T-helper 2 cell treated with Interferon-gamma antibody and Interleukin-4, amounts not matched to agents 5 μg/mL and 100 μg/mL, for 36 hours (primary cell): ENCODE results near the gene ZNF655.
"Not testable (repeated sequence)": the region's sequence is repeated elsewhere in the genome, so short reads cannot be mapped to it uniquely, and the experiment has no call there.

ENCODE experiments used
- DNase-seq: peaks from one replicate; pipeline ENCODE4 v3.0.0; 2021; ENCODE audit warnings: low spot score
- H3K27ac Mint-ChIP-seq: one replicate; pipeline ENCODE4 v1.8.0; 2021; ENCODE audit warnings: mild to moderate bottlenecking, mixed read lengths
- H3K27me3 Mint-ChIP-seq: one replicate; pipeline ENCODE4 v1.8.0; 2021; ENCODE audit warnings: low read depth, mixed read lengths
- H3K36me3 Mint-ChIP-seq: one replicate; pipeline ENCODE4 v1.8.0; 2021; ENCODE audit warnings: low read depth, mixed read lengths
- H3K4me1 Mint-ChIP-seq: one replicate; pipeline ENCODE4 v1.8.0; 2021; ENCODE audit warnings: low read depth, mixed read lengths
- H3K4me3 Mint-ChIP-seq: one replicate; pipeline ENCODE4 v1.8.0; 2022; ENCODE audit warnings: mild to moderate bottlenecking, moderate library complexity, mixed read lengths
- H3K9me3 Mint-ChIP-seq: one replicate; pipeline ENCODE4 v1.8.0; 2021; ENCODE audit warnings: mixed read lengths

Gene ZNF655

DNA sequence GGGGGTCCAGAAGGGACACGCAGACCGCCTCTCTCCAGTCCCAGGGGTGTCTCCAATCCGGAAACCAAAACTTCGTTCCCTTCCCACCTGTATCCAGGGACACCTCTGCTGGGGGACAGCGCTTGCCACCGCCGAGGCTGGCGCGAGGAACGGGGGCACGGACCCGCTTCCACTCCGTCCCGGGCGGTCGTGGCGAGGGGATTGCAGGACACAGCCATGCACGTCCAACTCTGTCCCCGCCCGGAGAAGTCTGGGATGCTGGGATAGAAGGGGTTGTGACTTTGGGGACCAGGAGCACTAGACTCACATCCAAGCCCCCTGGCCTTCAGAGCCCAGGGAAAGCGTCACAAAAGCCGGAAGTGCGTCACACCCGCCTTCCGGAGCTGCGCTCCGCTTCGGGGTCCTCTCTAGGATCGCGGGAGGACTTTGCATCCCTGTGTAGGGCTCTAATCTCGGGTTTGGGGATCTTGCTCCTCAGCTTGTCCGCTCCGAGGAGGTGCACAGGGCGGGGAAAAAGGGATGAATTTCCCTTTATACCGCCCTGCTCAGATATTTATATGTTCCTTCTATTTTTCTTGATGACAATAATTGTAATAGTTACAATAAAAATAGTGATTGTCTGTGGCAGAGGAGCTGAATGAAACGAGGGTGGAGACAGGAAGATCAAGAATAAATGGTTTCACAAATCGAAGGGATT lies 6.5 kb upstream of the ZNF655 start, which contains the start of gene FAM200A:
TSS of gene FAM200A (minus strand) at position 348 of the 697 bp plus-strand sequence. CDS start 3,707 bp downstream, outside the sequence.
- Mint-ChIP-seq H3K4me3 (peak within 1 kb of the TSS; percentile 93), H3K27ac (peak within 1 kb of the TSS; percentile 85), H3K4me1 (peaks cover 15% of the 10 kb centered on the region), H3K36me3 (peaks cover 47% of the 10 kb centered on the region), H3K9me3 (peaks cover 20% of the 10 kb centered on the region), H3K27me3 (no peaks in the 10 kb centered on the region)
- DNase-seq: peak; percentile 78

GRCh38 chr7:99553039-99553438 lies 5.4 kb upstream of the ZNF655 start:
- peak overlapping the region; percentile 17 for H3K4me3 Mint-ChIP-seq
- peaks cover 52% of the 10 kb centered on the region for H3K36me3 Mint-ChIP-seq
- H3K4me1 Mint-ChIP-seq: peaks cover 20% of the 10 kb centered on the region
- peak overlapping the region; percentile 22 for H3K27ac Mint-ChIP-seq
- no peak for DNase-seq
- H3K9me3 Mint-ChIP-seq: peaks cover 11% of the 10 kb centered on the region
- H3K27me3 Mint-ChIP-seq: no peaks in the 10 kb centered on the region

GRCh38 chr7:99554939-99555338 lies 3.5 kb upstream of the ZNF655 start:
- Mint-ChIP-seq H3K36me3 (peaks cover 41% of the 10 kb centered on the region), H3K9me3 (no peaks in the 10 kb centered on the region), H3K27me3 (no peaks in the 10 kb centered on the region), H3K27ac (no peak overlapping the region), H3K4me1 (peaks cover 20% of the 10 kb centered on the region), H3K4me3 (no peak overlapping the region)
- DNase-seq: no peak

- Mint-ChIP-seq H3K27me3 (no peaks in the 10 kb centered on the region), H3K4me1 (peaks cover 36% of the 10 kb centered on the region), H3K27ac (peak overlapping the region; percentile 99), H3K4me3 (peak overlapping the region; percentile 100), H3K9me3 (no peaks in the 10 kb centered on the region), H3K36me3 (peaks cover 51% of the 10 kb centered on the region)
- DNase-seq: no peak
These were observed 1.2 kb upstream of the ZNF655 start for GRCh38 chr7:99557196-99557607.

DNA sequence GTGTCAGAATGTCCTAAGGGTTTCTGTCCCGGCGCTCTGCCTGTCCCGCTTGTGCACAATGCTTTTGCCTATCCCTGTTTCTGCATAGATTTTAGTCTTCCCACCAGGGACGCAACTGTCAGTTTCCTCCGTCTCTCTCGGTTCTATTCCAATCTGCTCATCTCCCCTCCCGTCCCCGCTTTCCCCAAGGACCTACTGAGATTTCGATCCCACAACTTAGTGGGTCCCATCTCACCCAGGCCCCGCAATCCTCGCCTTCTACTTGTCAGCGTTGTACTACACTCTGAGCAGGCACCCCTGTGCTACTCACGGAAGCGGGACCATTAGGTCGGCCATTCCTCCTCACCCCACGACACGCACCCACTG lies 519 bp upstream of the ZNF655 start:
- Mint-ChIP-seq H3K27ac (peak overlapping the region; percentile 99), H3K36me3 (peaks cover 58% of the 10 kb centered on the region), H3K4me1 (peaks cover 37% of the 10 kb centered on the region), H3K27me3 (no peaks in the 10 kb centered on the region), H3K4me3 (peak overlapping the region; percentile 100), H3K9me3 (no peaks in the 10 kb centered on the region)
- no peak for DNase-seq

GRCh38 chr7:99559175-99559915 lies 903 bp downstream of the ZNF655 start:
- no peak for DNase-seq
- peaks cover 38% of the 10 kb centered on the region for H3K4me1 Mint-ChIP-seq
- H3K36me3 Mint-ChIP-seq: peaks cover 60% of the 10 kb centered on the region
- H3K4me3 Mint-ChIP-seq: peak overlapping the region; percentile 100
- no peaks in the 10 kb centered on the region for H3K27me3 Mint-ChIP-seq
- H3K9me3 Mint-ChIP-seq: no peaks in the 10 kb centered on the region
- peak overlapping the region; percentile 99 for H3K27ac Mint-ChIP-seq

DNA sequence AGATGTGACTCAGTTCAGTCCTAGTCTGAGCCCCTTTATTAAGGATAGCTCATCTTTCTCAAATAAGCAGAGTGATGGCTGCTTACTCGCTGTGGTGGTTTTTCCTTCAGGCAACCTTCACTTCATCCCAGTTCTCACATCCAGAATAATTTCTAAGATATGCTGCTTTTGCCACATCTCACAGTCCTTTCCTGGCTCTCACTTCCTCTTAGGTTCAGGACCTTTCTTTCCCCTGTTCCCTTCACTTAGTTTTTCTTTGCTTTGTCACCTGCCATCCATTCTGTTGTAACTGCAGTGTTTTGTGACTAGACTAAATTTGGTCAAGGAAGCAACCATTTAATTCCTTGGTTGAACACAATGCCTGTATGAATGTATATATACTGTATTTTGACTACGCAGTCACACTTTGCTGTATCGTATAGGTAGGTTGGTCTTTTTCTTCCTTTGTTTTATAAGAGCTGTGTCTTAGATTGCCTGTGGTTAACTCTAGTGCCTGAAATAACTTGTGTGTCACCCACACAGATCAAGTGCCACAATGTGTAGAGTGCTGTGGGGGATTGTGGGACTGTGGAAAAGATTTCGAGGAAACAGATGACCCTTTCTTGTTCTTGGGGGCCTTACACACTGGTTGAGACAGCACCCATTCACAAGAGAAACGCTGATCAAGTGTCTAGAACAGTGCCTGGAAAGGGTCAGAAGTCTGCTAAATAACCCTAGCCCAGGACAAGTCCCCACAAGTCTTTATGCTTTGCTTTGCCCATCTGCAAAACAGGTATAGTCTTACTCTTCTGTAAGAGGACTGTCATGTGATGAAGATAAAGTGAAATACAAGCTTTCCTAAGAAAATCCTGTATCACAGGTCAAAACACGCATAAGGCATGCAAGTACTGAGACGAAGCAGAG lies 2.6 kb downstream of the ZNF655 start:
- Mint-ChIP-seq H3K9me3 (no peaks in the 10 kb centered on the region), H3K27me3 (no peaks in the 10 kb centered on the region), H3K4me1 (peaks cover 40% of the 10 kb centered on the region), H3K27ac (peak overlapping the region; percentile 75), H3K4me3 (peak overlapping the region; percentile 100), H3K36me3 (peaks cover 64% of the 10 kb centered on the region)
- DNase-seq: no peak

GRCh38 chr7:99561737-99562051 lies 3.3 kb downstream of the ZNF655 start:
- Mint-ChIP-seq H3K9me3 (no peaks in the 10 kb centered on the region), H3K4me1 (peaks cover 39% of the 10 kb centered on the region), H3K36me3 (peaks cover 63% of the 10 kb centered on the region), H3K4me3 (peak overlapping the region; percentile 3), H3K27me3 (no peaks in the 10 kb centered on the region), H3K27ac (peak overlapping the region; percentile 52)
- DNase-seq: no peak

GRCh38 chr7:99562114-99562784 lies 3.8 kb downstream of the ZNF655 start:
- no peaks in the 10 kb centered on the region for H3K9me3 Mint-ChIP-seq

DNA sequence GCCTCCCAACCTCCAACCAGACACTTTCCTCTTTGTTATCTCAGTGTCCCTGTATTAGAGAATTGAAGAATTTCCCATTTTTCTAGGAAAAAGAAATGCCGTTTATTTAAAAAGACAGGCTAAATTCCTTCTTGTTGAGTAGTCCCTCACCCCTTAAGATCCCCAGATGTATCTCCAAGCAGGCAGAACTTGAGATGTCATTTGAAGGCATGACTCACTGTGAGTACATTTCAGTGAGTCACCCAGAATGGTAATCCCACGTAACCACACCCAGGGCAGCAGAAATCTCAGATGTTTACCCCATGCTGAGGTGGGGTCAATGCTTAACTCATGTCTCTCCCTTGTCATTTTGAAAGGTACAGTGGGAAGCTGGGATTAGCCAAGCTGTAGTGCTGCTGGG lies 4.4 kb downstream of the ZNF655 start:
- Mint-ChIP-seq H3K9me3 (no peaks in the 10 kb centered on the region), H3K36me3 (peaks cover 57% of the 10 kb centered on the region), H3K4me1 (peaks cover 34% of the 10 kb centered on the region), H3K4me3 (no peak overlapping the region), H3K27ac (peak overlapping the region; percentile 39), H3K27me3 (no peaks in the 10 kb centered on the region)
- peak; percentile 62 for DNase-seq

More at GRCh38 chr7:99562114-99562784, 3.8 kb downstream of the ZNF655 start:
- peak overlapping the region; percentile 52 for H3K27ac Mint-ChIP-seq
- no peaks in the 10 kb centered on the region for H3K27me3 Mint-ChIP-seq
- H3K4me3 Mint-ChIP-seq: peak overlapping the region; percentile 3
- peaks cover 36% of the 10 kb centered on the region for H3K4me1 Mint-ChIP-seq
- H3K36me3 Mint-ChIP-seq: peaks cover 59% of the 10 kb centered on the region
- DNase-seq: no peak

- Mint-ChIP-seq H3K27me3 (no peaks in the 10 kb centered on the region), H3K4me3 (no peak overlapping the region), H3K9me3 (no peaks in the 10 kb centered on the region), H3K27ac (no peak overlapping the region), H3K4me1 (peaks cover 34% of the 10 kb centered on the region), H3K36me3 (peaks cover 54% of the 10 kb centered on the region)
- DNase-seq: no peak
These were observed 5.2 kb downstream of the ZNF655 start for GRCh38 chr7:99563650-99564049.

DNA sequence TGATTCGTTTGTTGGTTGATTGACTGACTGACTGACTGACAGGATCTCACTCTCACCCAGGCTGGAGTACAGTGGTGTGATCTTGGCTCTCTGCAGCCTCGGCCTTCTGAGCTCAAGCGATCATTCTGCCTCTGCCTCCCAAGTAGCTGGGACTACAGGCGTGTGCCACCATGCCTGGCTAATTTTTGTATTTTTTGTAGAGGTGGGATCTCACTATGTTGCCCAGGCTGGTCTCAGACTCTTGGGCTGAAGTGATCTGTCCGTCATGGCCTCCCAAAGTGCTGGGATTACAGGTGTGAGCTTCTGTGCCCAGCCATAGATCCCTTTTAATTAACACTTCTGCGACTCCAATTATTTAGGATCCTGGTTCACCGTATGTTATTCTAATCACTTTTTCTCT lies 10.3 kb downstream of the ZNF655 start:
- DNase-seq, H3K27ac Mint-ChIP-seq, H3K9me3 Mint-ChIP-seq, H3K4me3 Mint-ChIP-seq, H3K27me3 Mint-ChIP-seq, H3K4me1 Mint-ChIP-seq: not testable (repeated sequence)
- H3K36me3 Mint-ChIP-seq: peaks cover 65% of the 10 kb centered on the region

DNA sequence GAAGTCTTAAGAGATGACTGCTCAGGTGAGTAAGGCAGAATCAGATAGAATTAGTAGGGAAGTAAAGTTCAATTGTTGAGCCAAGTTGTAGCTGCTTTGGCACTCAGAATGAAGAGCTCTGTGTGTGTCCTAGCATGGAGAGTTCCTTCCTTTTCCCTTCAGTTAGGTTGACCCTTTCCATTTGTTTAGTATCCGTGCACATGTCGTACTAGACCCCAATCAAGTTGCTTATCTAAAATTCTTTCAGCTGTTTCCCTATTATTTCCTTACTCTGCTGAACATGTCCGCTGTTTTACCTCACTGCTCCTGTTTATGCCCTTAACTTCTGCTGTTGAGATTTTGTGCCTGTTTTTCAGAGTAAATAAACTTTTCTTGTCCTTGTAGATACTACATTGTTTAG lies 13.3 kb downstream of the ZNF655 start:
- DNase-seq: no peak
- H3K4me3 Mint-ChIP-seq: no peak overlapping the region
- no peaks in the 10 kb centered on the region for H3K27me3 Mint-ChIP-seq
- H3K36me3 Mint-ChIP-seq: peaks cover 50% of the 10 kb centered on the region
- no peaks in the 10 kb centered on the region for H3K9me3 Mint-ChIP-seq
- no peaks in the 10 kb centered on the region for H3K4me1 Mint-ChIP-seq
- H3K27ac Mint-ChIP-seq: no peak overlapping the region
